ENCODE data around the gene DNAH17.

The DNAH17 gene

DNA sequence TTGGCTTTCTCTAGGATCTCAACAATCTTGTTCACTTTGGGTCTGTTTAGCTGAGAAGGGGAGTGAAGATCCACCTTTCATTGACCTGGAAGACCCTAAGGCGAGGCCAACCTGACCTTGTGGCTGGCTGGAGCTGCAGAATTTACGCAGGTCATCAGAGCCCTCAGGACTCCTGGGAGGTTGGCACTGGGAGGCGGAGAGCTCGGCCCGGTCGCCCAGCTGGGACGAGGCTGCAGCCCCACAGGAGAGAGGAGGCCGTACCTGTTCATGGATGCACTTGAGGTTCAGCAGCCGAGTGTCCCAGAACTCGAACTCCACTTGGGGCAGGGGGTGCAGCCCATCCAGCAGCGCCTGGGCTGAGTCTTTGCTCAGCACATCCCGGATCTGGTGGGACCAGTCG is 5.9 kb downstream of the DNAH17 start:
- no peak for DNase-seq

DNA sequence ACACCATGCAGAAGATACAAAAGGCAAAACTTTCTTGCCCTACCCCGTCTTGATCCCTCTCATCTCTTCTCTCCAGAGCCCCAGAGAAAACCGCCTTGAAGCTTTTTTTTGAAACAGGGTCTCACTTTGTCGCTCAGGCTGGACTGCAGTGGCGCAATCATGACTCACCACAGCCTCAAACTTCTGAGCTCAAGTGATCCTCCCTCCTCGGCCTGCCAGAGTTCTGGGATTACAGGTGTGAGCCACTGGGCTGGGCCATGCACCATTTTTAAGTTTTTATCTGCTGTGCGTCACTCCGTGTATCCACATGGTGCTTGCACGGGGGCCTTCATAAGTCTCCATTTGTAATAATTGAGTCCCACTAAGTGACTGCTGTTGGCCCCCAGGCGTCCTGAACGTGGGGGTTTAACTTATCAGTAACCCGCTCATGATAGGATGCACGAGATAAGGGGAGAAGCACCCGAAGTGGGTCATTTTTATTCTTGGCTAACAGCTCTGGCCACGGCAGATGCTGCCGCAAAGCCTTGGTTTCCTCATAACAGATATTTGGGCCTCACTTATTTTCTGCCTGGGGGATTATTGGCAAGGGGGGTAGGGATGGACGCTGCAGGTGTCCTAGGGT is 8.6 kb downstream of the DNAH17 start:
- DNase-seq = no peak

DNA sequence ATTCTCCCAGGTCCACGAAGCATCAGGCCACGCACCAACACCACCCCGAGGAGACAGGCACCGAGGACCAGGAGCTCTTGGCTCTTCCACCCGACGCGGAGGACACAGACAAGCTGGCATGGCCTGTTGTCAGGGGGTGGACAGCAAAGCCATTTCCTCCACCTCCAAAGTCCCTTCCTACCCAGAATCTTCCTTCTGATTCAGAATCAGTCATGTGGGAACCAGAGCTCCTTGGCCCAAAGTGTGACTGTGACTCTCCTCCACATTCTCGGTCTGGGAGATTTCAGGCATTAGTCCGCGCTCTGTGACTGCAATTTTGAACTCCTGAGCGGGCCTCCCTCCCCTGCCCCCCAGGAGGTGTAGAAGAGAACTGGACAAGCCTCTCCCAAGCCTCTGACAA is 9.2 kb downstream of the DNAH17 start:
- DNase-seq = no peak

DNA sequence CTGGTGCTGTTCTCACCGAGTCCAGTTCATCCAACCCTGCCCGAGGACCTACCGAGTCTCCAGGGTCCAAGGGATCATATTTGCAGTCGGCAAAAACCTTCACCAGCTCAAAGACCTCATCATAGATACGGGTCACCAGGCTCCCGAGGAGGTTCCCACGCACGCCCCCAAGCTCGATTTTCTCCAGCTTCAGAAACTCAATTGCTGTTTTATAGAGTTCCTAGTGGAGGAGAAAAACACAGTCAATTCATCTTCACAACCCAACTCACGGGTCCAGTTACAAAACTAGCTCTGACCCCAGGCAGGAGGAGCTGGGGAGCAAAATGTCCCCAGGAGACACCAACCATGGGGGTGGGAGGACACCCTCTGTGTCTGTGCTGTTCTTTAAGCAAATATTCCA is 10.2 kb downstream of the DNAH17 start:
- no peak for DNase-seq

DNA sequence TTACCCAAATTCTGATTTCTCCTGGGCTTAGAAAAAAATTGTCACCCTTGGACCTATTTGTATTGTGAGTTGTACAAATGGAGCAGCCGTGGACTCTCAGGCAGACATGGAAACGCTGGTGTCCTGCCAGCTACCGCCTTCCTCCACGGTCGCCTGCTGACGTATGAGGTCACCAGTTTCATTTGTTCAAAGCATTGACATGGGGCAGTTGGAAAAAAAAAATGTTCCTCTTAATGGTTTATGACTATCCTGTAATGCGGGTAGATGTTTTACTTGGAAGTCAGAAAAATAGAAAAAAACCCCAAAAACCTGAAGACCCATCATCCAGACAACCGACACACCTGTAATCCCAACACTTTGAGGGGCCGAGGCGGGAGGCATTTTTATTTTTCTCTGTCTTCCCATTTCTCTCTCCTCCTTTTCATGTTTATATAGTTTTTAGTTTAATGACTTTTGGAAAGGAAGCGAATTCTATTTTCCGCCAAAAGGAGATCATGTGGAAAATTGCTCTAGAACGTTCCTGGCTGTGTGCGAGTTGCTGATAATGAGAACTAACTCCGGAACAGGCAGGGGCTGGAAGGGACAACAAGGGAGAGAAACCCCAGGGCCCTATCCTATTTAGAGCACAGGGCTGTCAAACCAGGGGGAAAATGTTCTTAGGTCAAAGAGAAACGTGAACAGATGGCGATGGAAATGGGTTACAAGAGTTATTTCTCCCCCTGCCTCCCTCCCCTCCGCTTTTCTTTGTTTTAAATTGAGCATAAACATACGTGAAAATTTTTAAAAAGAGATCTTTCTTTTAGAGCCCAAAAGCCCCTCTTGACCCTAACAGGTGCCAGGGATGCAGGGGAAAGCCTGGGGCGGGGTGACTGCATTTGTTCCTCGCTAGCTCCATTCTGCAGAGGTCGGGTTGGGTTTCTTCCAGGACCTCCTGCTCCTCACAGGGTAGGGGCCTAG is 13.7 kb downstream of the DNAH17 start:
- DNase-seq = no peak

DNA sequence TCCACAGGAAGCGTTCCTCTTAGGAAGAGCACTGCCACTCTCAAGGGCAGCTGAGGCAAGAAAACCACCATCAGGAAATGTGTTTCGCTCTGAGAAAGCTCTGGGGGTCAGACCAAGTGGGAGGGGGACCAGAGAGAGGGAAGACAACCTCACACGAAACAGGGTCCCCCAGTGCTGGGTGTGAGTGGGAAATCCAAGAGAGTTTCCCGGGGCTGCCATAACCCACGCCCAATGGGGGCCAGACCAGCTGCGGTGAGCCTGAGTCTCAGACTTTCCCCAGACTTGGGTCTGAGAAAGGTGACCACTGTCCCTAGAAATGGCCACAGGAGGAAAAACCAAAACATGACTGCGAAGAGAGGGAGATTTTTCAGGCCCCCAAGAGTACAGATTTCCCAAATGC is 14.5 kb downstream of the DNAH17 start:
- DNase-seq = no peak

DNA sequence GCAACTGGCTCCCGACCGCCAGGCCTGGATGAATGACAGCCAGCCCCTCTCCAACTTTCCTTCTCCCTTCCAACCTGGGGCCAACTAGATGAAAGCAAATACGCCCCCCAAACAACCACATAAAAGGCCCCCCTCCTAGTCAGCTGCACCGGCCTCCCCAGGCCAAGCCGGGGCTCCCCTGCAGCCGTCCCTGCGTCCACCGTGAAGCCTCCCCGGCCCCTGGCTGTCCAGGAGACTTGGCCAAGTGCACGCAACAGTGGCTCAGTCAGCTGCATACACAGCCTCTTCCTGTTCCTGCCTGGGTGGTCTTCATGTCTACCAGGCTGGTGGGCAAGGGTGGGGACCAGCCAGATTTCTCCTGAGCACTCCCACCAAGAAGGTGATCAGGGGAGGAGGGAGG is 16.0 kb downstream of the DNAH17 start:
- DNase-seq = no peak

DNA sequence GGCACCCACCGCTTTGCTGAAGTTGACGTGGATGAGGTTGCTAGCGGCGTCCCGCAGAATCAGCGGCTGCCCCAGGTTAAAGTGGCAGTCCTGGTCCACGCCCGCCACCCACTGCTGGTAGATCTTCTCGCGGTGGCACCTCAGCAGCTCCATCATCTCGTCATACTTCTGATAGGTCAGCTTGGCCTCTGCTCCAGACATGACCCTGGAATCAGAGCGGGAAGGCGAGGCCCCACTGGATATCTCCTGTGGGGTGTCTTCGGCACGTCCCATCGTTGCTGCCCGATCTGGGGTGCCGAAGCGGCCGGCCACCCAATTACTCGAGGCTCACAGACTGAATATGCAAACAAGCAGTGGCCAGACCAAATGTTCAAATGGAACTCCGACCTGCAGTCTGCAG is 16.5 kb downstream of the DNAH17 start:
- DNase-seq = no peak

DNA sequence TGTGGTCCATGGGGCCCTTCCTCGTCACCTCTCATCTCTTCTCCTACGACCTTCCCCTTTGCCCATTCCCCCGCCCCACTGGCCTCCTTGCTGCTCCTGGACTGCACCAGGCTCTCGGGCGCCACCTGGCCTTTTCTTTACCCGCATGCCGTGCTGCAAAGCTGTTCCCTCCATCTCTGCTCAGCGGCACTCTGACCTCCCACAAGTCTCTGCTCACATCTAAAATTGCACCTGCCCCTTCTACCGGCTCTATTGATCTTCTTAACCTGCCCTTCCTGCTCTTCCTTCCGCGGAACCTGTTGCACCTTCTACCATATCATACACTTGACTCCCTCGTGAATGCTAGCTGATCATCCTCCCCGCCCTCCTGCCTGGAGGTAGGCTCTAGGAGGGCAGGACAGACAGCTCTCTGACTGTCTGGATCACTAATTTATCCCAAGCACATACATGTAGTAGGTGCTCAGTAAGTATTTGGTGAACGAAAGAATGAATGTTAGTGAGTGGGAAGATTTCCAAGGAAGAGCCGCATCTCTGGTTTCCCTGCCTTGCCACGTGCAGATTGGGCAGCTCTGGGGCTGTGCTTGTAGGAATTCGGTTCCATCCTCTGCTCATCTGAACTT is 17.3 kb downstream of the DNAH17 start:
- peak; percentile 45 for DNase-seq

DNA sequence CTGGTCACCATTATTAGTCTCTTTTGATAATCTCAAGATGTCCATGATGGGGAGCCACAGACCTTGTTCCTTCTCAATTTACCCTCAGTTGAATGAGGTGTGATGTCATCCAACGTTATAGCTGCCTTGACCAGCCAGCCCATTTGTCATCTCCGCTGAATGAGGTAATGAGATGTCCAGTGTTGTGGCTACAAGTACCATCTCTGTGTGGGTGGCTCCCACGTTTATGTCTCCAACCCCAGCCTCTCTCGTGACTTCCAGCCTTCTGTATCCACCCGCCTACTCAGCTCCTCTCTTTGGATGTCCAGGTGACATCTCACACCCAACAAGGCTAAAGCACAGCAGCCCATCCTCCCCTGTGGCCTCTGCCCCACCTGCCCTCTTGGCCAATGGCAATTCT is 18.2 kb downstream of the DNAH17 start:
- DNase-seq = no peak

DNA sequence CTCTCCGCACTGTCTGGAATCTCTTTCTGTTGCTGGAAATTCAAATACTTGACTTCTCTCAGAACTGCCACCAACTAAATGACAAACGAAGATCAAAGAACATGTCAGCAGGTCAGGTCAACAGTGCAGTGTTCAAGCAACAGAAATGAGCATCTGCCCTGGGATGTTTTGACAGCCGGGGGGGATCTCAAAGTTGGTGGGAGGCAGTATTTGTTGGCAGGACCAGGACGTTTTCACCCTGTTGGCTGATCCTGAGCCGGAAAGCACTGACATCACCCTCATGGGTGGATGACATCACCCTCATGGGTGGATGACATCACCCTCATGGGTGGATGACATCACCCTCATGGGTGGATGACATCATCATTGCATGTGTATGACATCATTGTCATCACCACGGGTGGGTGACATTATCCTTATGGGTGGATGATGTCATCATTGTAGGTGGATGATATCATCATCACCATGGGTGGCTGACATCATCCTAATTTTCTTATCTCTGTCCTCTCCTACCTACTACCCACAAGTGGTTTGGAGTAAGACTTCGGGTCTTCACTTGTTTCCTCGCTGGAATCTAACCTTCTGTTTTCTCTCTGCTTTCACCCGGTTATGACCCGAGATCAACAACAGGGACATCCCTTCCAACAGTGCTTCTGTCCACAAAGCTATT is 18.9 kb downstream of the DNAH17 start:
- DNase-seq = no peak

DNA sequence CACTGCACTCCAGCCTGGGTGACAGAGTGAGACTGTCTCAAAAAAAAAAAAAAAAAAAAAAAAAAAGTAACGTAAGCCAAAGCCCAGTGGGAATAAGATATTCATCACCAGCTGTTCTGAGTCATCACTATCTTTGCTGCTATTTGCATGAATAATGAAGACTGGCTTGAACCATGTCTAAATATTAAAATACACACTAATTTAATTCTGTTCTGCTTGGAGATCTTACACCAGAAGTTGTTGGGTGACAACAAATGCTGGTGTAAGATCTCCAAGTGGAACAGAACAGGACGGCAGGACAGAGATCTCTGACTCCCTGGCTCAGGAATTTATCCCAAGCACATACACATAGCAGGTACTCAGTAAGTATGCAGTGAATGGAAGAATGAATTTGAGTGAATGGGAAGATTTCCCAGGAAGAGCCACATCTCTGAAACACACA is 19.6 kb downstream of the DNAH17 start:
- no peak for DNase-seq

DNA sequence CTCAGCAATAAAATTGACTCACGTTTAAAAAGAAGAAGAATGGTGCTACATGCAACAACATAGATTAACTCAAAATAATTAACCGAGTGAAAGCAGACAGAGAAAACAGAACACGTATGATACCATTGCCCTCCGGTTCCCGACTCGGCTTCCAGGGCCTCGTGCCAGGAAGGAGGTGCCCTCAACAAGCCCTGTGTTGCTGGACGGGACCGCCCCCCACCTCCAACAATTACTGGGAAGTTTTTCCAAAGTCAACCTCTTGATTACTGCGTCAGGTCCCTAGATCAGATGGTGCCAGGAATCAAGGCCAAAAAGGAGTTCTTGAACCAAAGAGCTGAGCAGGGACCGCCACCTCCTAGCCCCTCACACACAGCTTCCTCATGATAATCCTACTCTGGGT is 20.4 kb downstream of the DNAH17 start:
- no peak for DNase-seq

DNA sequence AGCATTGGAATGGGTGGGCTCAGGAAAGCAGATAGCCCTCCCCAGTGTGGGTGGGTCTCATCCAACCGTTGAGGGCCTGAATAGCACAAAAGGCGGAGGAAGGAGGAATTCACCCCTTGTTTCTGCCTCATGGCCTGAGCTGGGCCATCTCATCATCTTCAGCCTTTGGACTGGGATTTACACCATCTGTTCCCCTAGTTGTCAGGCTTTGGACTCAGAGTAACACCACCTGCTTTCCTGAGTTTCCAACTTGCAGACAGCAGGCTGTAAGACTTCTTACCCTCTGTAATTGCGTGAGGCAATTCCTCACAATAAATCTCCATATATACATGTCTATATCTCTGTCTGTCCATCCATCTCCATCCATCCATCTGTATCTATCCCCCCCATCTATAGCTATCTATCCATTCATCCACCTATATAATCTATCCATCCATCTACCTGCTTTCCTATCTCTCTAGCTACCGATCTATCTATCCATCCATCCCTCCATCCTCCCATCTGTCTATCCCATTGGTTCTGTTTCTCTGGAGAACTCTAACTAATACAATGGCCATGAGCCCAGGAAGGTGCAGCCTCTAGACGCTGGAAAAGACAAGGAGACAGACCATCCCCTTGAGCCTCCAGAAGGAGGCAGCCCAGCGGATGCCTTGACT is 21.3 kb downstream of the DNAH17 start:
- DNase-seq = no peak

DNA sequence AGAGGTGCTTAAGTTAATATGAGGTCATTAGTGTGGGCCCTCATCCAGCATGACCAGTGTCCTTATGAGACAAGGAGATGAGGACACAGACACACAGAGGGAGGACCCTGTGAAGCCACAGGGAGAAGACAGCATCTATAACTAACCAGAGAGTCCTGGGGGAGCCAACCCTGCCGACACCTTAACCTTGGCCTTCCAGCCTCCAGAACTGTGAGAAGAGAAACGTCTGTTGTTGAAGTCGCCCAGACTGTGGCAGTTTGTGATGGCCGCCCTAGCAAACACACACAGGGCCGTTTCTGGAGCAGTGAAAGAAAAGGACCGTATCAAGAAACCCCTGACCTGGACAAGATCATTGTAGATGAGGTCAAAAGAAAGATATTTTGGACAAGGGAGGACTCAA is 26.7 kb downstream of the DNAH17 start:
- no peak for DNase-seq

DNA sequence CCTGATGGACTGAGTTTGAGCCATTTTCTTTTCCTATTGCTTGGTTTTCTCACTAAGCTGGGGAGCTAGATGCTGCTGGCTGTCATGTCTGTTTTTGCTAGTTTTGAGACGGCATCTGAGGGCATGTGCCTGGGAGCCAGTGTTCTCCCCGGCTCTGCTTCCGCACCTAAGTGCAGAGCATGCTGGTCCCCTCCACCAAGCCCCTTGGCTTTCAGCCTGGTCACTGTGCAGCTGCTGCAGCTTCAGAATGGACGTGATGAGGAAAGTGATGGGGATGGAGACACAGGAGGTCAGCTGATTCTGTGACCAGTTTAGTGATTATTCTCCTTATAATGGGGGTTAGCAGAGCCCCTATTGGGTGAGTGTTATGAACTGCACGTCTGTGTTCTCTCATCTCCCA is 28.5 kb downstream of the DNAH17 start:
- no peak for DNase-seq

DNA sequence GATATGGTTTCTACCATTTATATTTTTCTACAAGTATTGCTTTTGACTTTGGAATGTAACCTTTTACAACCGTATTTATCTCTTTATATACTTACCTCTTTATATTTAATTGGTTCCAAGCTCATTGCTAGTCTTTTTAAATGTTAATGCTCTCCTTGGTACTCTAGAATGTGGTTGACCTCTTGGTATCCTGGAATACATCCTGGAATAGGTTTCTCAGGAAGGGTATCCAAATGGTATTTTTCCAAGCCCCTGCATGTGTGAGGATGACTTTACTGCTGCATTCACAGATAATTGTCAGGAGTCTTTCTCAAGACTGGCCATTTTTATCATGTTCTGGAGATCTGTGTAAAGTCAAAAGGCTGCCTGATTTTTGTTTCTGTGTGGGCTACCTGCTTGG is 30.2 kb downstream of the DNAH17 start:
- no peak for DNase-seq

DNA sequence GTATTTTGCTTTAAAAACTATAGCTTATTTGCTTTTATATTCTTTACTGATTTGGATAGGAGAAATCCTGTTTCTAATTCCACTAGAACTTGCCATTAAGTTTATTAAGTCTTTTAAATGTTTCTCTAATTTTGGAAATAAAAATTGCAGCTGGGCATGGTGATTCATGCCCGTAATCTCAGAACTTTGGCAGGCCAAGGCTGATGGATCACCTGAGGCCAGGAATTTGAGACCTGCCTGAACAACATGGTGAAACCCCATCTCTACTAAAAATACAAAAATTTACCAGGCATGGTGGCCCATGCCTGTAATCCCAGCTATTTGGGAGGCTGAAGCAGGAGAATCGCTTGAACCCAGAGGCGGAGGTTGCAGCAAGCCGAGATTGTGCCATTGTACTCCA is 30.7 kb downstream of the DNAH17 start:
- DNase-seq = no peak

DNA sequence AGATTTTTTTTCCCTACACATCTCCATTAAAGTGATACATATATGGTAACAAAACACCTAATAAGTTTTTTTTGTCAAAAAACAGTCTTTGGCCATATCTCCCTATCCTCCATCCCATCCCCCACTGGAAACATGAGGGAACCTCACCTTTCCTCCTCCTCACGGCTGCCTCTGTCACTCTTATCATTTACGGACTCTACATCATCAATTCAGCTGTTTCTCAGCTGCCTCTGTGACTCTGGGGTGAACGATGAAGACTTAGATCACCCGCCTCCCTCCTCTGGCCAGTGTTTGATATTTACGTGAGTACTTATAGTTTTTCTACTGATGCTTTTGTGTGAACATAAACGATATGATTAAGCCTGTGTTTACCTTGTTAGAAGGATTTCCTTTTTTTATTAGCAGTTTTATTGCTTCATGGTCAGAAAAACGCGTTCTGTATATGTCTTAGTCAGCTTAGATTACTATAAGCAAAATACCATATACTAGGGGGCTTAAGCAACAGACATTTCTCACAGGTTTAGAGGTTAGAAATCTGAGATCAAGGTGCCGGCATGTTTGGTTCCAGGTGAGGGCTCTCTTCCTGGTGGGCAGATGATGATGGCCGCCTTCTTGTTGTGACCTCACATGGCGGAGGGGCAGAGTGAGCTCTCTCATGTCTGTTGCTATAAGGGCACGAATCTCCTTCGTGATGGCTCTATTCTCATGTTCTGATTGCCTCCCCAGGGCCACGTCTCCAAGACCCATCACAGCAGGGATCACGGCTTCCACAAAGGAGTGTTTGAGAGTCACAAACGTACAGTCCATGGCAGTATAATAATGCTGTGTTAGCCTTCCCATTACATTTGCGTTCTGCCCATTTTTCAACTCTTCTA is 32.1 kb downstream of the DNAH17 start:
- DNase-seq = no peak

DNA sequence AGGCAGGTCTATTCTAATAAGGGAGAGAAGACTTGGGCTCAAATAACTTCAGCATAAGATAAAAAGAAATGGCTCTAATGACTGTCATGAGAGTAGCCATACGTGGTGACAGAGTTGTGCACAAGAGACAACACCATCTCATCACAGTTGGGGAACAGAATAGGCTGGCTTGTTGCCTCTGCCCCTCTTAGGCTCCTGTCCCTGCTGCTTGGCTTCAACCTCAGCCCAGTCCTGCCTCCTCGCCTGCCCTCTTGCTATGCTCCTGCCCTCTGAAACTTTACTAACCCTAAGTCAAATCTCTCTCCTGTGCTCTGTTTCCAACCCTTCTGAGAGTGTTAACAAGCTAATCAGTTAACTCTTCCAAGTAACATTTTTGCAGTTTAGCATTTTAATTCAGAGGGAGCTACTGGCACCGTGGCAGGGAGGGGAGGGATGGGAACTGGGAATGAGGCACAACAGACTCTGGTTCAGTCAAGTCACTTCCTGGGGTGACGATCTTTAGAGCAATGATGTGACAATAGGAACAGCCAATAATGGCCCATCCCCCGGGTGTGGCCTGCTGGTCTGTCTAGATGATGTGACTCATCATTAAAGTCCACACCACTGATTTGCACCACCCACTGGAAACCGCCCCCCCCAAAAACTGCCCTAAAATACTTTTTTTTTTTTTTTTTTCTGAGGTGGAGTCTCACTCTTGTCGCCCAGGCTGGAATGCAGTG is 35.5 kb downstream of the DNAH17 start:
- no peak for DNase-seq

DNA sequence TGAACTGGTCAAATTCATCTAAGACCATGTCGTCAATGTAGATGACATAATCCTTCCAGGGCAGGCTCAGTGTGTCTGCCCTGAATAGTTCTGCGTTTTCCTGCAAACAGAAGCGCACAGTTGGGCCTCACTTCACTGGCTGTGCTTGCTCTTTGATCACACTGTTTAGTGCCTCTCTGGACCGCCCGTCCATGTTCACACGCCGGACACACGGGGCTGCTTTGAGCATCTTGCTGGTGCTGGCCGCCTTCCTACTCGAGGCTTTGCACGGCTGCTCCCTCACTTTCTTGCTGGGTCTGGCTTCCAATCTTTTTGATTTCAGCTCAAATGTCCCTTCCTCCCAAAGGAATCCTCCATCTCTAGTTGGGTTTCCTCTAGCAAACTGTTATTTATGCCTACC is 37.4 kb downstream of the DNAH17 start:
- no peak for DNase-seq

Measured in CD4-positive, alpha-beta T cell treated with Interleukin-17A for 4 hours (primary cell).